Calu3 (cell line): ENCODE measurements around the gene DAPL1. TPM values are rescaled to one million over a fixed set of nuclear protein-coding genes. Genes with fewer than 3 reads are reported as not detected.
A peak's percentile ranks its signal among the peaks of the same experiment; 100 is the strongest.

ENCODE experiments used
- BruUV-seq: library from RNA; stranded (reverse); fragments of 400-500 nt; replicated peaks from 2 replicates; lab custom pipeline; 2021; lab: Mats Ljungman, UMichigan
- CTCF ChIA-PET: fragments of 300-600 bp; sonication (Branson Sonifier 250); formaldehyde crosslinking; loops from one replicate; lab custom pipeline; 2022; ENCODE audit warnings: antibody characterized with exemption; lab: Charles Lee
- DNase-seq: peaks from one replicate; pipeline ENCODE4 v3.0.0; 2022
- H3K27ac Mint-ChIP-seq: one replicate; pipeline ENCODE4 v1.8.0; 2022; ENCODE audit warnings: mixed read lengths; ENCODE audit not compliant: unreplicated experiment
- H3K27me3 Mint-ChIP-seq: one replicate; pipeline ENCODE4 v1.8.0; 2022; ENCODE audit warnings: mixed read lengths; ENCODE audit not compliant: unreplicated experiment
- H3K36me3 Mint-ChIP-seq: one replicate; pipeline ENCODE4 v1.8.0; 2022; ENCODE audit warnings: mild to moderate bottlenecking, moderate library complexity, mixed read lengths; ENCODE audit not compliant: insufficient read depth, unreplicated experiment
- H3K4me1 Mint-ChIP-seq: one replicate; pipeline ENCODE4 v1.8.0; 2022; ENCODE audit warnings: mild to moderate bottlenecking, low read depth, mixed read lengths; ENCODE audit not compliant: unreplicated experiment
- H3K4me3 Mint-ChIP-seq: one replicate; pipeline ENCODE4 v1.8.0; 2022; ENCODE audit warnings: mild to moderate bottlenecking, low read depth, moderate library complexity, mixed read lengths; ENCODE audit not compliant: unreplicated experiment
- H3K9me3 Mint-ChIP-seq: one replicate; pipeline ENCODE4 v1.8.0; 2022; ENCODE audit warnings: low read depth, mixed read lengths; ENCODE audit not compliant: unreplicated experiment
- CTCF ChIP-seq: fragments of 200-600 bp; IDR thresholded peaks from one replicate; pipeline ENCODE4 v1.8.0; 2022; ENCODE audit warnings: antibody characterized with exemption; ENCODE audit not compliant: unreplicated experiment
- intact Hi-C: fragments of 100-400 bp; cut with micrococcal nuclease; formaldehyde crosslinking; loops from one replicate; pipeline ENCODE4 v1.10.0; 2022; ENCODE audit not compliant: unreplicated experiment
- total RNA-seq: library from RNA; stranded (reverse); gene quantifications from 2 replicates; pipeline ENCODE4 v1.2.3, GENCODE V29; 2022

DAPL1 gene
- total RNA-seq, 1 experiment from 2014 or later = not detected

DNA sequence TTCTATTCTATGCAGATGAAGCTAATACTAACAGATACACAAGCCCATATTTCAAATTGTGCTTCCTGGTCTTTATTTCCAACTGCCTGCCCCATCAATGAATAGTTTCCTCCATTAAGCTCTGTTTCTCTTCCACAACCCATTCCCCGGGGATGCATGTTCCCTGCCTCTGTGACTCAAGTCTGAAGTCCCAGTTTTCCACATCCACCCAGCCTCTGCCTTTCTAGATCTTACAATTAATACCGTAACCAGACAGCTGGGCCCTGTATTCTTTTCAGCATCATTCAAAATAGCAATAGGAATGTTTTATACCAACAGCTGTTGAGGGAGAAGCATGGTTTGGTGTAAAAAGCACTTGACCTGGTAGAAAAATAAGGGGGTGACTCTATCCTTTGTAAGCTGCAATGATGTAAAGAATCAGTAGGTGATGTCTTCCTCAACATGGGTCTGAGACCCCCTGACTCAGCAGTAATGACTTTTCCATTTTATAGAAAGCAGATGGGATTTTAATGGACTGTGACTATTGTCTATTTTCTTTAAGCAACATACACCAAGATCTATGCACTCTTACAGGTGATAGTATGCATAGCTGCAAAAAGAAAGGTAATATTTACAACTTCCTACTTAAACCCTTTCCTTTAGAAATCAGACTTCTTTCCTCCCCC, 46.1 kb upstream of the DAPL1 start:
- peaks cover 68% of the 10 kb centered on the region for H3K27me3 Mint-ChIP-seq
- no peak for TF ChIP-seq CTCF

DNA sequence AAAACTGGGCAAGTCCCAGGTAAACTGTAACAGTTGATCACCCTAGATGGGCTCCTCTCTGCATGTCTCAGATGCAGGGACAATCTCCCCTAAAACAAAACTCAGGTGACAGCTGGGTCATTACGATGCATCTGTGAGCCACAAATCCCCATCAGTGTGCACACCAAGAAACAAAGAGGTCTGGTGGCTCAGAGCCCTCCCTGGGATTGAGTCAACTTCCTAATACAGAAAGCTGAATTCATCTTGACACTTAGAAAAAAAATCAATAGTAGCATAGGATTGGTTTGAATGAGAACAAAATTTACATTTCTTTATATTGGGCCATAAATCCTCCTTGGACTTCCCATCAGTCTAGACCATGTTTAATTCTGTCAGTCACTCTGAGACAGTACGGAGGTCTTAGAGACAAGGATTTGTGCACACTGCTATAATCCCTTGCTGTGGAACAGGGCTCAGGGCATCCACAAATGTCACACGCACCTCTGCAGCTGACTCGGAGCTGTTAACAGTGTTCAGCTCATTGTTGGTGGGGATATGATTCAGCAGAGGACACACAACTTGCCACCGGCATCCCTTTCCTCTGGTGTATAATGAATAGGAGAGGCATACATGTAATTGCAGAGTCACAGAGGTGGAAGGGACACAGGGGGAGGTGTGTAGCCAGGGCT, 44.5 kb upstream of the DAPL1 start:
- no peak overlapping the region for H3K27ac Mint-ChIP-seq
- H3K9me3 Mint-ChIP-seq = no peaks in the 10 kb centered on the region
- H3K4me3 Mint-ChIP-seq = no peak overlapping the region
- no peak for DNase-seq
- intact Hi-C loops = no loop called here
- no peak for TF ChIP-seq CTCF
- no TSS peak for BruUV-seq
- no peaks in the 10 kb centered on the region for H3K36me3 Mint-ChIP-seq
- H3K4me1 Mint-ChIP-seq = no peaks in the 10 kb centered on the region
- H3K27me3 Mint-ChIP-seq = peaks cover 66% of the 10 kb centered on the region
- CTCF ChIA-PET = no interaction called here

More for the DNA sequence above, 46.1 kb upstream of the DAPL1 start:
- Mint-ChIP-seq H3K36me3 (no peaks in the 10 kb centered on the region), H3K4me1 (peaks cover 3% of the 10 kb centered on the region), H3K27ac (no peak overlapping the region), H3K4me3 (no peak overlapping the region), H3K9me3 (no peaks in the 10 kb centered on the region)
- intact Hi-C loops = loop anchor here (5.0 to 10.0 kb wide), 2 partner anchors 94 to 287 kb away; no protein-coding TSS in a partner anchor
- CTCF ChIA-PET = interaction anchor here (1.0 kb wide), 1 partner anchor 725 kb away, joined by 3 read pairs; no protein-coding TSS in a partner anchor
- no peak for DNase-seq
- BruUV-seq = no TSS peak

DNA sequence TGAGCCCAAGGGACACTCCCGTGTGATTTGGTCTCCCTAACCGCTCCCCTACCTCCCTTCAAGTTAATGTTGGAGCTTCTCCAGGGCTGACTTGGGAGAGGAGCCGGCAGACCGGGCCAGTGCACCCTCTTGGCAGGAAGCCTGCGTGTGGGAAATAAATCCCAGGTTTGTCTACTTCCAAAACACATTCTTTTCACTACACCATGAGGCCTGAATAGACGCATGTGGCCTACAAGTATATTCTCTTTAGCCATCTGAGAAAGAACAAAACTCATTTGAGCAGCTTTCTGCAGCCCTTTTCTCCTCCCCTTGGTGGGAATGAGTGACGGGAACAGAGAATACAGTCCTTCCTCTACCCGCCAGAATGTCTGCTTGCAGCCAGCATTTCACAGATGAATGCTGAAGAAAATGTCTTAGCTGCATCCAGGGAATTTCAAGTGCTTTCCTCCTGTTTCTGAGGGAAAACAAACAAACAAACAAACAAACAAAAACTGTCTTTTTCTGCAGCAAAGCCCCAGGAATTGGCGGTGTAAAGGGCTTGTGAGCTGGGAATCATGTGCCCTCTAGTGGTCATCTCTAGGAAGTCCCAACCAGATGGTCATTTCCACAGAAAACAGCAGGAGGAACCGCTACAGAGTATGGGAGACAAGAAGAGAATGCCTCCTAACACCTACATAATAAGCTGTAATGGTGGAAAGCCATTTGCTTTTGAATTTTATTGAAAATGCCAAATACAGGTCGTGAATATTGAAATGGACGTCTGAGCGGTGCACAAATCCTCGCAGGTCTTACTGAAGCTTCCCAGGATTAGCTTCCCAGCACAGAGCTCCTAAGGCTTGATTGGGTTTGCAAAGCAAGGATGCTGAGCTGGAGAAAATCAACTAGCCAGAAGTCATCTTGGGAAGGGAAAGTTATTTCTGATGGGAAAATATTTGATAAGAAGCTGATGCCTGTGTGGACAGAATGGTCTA, 41.2 kb upstream of the DAPL1 start:
- intact Hi-C loops = loop anchor here (2.0 kb wide), 2 partner anchors 719 to 729 kb away; no protein-coding TSS in a partner anchor
- TF ChIP-seq CTCF = peak; percentile 78
- Mint-ChIP-seq H3K27me3 (peaks cover 38% of the 10 kb centered on the region), H3K9me3 (no peaks in the 10 kb centered on the region), H3K4me3 (no peak overlapping the region), H3K36me3 (no peaks in the 10 kb centered on the region), H3K4me1 (no peaks in the 10 kb centered on the region), H3K27ac (no peak overlapping the region)
- peak; percentile 43 for DNase-seq
- no TSS peak for BruUV-seq
- CTCF ChIA-PET = interaction anchor here (0.6 to 1.5 kb wide), 7 partner anchors 9 to 730 kb away, joined by 3 to 18 read pairs (median 4); no protein-coding TSS in a partner anchor
